NT2/D1 (cell line): ENCODE measurements around the gene TSPEAR.
"Not testable (repeated sequence)": the region's sequence is repeated elsewhere in the genome, so short reads cannot be mapped to it uniquely, and the experiment has no call there.

Experiments used
- DNase-seq: peaks from one replicate; pipeline ENCODE4 v3.0.0-alpha.2; 2011; ENCODE audit warnings: low read depth, low spot score
- H3K27me3 ChIP-seq: 2 replicates; pipeline ENCODE4 v1.6.0; 2011; ENCODE audit warnings: mild to moderate bottlenecking; ENCODE audit not compliant: insufficient read length, insufficient read depth
- H3K36me3 ChIP-seq: 2 replicates; pipeline ENCODE4 v1.6.1; 2011; ENCODE audit warnings: mild to moderate bottlenecking, low read length, mixed read lengths; ENCODE audit not compliant: insufficient read depth, insufficient read length
- H3K4me1 ChIP-seq: 2 replicates; pipeline ENCODE4 v1.5.1; 2011; ENCODE audit not compliant: insufficient read depth, insufficient read length
- H3K4me3 ChIP-seq: 2 replicates; pipeline ENCODE4 v1.5.1; 2011; ENCODE audit warnings: low read depth; ENCODE audit not compliant: insufficient read length
- H3K9ac ChIP-seq: 2 replicates; pipeline ENCODE4 v1.6.0; 2011; ENCODE audit warnings: low read depth; ENCODE audit not compliant: insufficient read length
- H3K9me3 ChIP-seq: 2 replicates; pipeline ENCODE4 v1.5.1; 2011; ENCODE audit warnings: mild to moderate bottlenecking, low read length; ENCODE audit not compliant: insufficient read depth
- SUZ12 ChIP-seq: IDR thresholded peaks from 2 replicates; pipeline ENCODE4 v1.6.1; 2011; ENCODE audit not compliant: insufficient read length, insufficient read depth; ENCODE audit errors: extremely low read depth
- YY1 ChIP-seq: IDR thresholded peaks from 2 replicates; pipeline ENCODE4 v1.6.1; 2011; ENCODE audit not compliant: insufficient read length, insufficient read depth
- ZNF274 ChIP-seq: IDR thresholded peaks from 2 replicates; pipeline ENCODE4 v1.6.1; 2011; ENCODE audit warnings: mild to moderate bottlenecking, low read depth, low read length

Gene TSPEAR

GRCh38 chr21:44695641-44696040 lies 15.7 kb downstream of the TSPEAR start:
- DNase-seq: no peak
- no peaks in the 10 kb centered on the region for H3K36me3 ChIP-seq
- H3K4me1 ChIP-seq: peaks cover 31% of the 10 kb centered on the region
- no peak overlapping the region for H3K9ac ChIP-seq
- H3K9me3 ChIP-seq: peaks cover 13% of the 10 kb centered on the region
- TF ChIP-seq SUZ12: no peak
- H3K4me3 ChIP-seq: no peak overlapping the region
- no peaks in the 10 kb centered on the region for H3K27me3 ChIP-seq

- no peak for DNase-seq
- Histone ChIP-seq H3K4me3 (no peak overlapping the region), H3K9ac (no peak overlapping the region), H3K27me3 (no peaks in the 10 kb centered on the region), H3K4me1 (peaks cover 28% of the 10 kb centered on the region), H3K9me3 (peaks cover 13% of the 10 kb centered on the region), H3K36me3 (no peaks in the 10 kb centered on the region)
- no peak for TF ChIP-seq ZNF274
- no peak for TF ChIP-seq YY1
- no peak for TF ChIP-seq SUZ12
Observed at GRCh38 chr21:44695184-44695583, 16.2 kb downstream of the TSPEAR start.

- Histone ChIP-seq H3K36me3 (no peaks in the 10 kb centered on the region), H3K27me3 (no peaks in the 10 kb centered on the region), H3K4me3 (no peak overlapping the region), H3K4me1 (peaks cover 26% of the 10 kb centered on the region), H3K9ac (no peak overlapping the region), H3K9me3 (peaks cover 13% of the 10 kb centered on the region)
- no peak for TF ChIP-seq ZNF274
- TF ChIP-seq SUZ12: no peak
- TF ChIP-seq YY1: no peak
- no peak for DNase-seq
Observed at GRCh38 chr21:44694776-44695175, 16.6 kb downstream of the TSPEAR start.

- Histone ChIP-seq H3K9ac (no peak overlapping the region), H3K4me3 (no peak overlapping the region), H3K36me3 (no peaks in the 10 kb centered on the region), H3K27me3 (no peaks in the 10 kb centered on the region), H3K9me3 (peaks cover 13% of the 10 kb centered on the region), H3K4me1 (peaks cover 13% of the 10 kb centered on the region)
- DNase-seq: no peak
- TF ChIP-seq ZNF274 (no peak), YY1 (no peak), SUZ12 (no peak)
Observed at GRCh38 chr21:44692798-44693512, 18.4 kb downstream of the TSPEAR start.

- no peaks in the 10 kb centered on the region for H3K27me3 ChIP-seq
- TF ChIP-seq YY1 (no peak), SUZ12 (no peak), ZNF274 (no peak)
- peaks cover 15% of the 10 kb centered on the region for H3K4me1 ChIP-seq
- DNase-seq: no peak
- no peak overlapping the region for H3K4me3 ChIP-seq
- H3K36me3 ChIP-seq: no peaks in the 10 kb centered on the region
- no peak overlapping the region for H3K9ac ChIP-seq
- peaks cover 13% of the 10 kb centered on the region for H3K9me3 ChIP-seq
Observed at GRCh38 chr21:44691686-44692085, 19.7 kb downstream of the TSPEAR start.

GRCh38 chr21:44689740-44690139 lies 21.6 kb downstream of the TSPEAR start:
- H3K36me3 ChIP-seq, H3K4me3 ChIP-seq, DNase-seq, H3K9ac ChIP-seq, H3K27me3 ChIP-seq: not testable (repeated sequence)
- peaks cover 11% of the 10 kb centered on the region for H3K4me1 ChIP-seq
- peaks cover 13% of the 10 kb centered on the region for H3K9me3 ChIP-seq

GRCh38 chr21:44687671-44688070 lies 23.7 kb downstream of the TSPEAR start:
- H3K36me3 ChIP-seq: no peaks in the 10 kb centered on the region
- peaks cover 2% of the 10 kb centered on the region; the same call in 1 of the 2 replicates for H3K9me3 ChIP-seq
- H3K4me1 ChIP-seq: peaks cover 11% of the 10 kb centered on the region
- no peak overlapping the region for H3K9ac ChIP-seq
- no peak overlapping the region for H3K4me3 ChIP-seq
- peaks cover 17% of the 10 kb centered on the region for H3K27me3 ChIP-seq
- DNase-seq: no peak
- TF ChIP-seq SUZ12: no peak
- no peak for TF ChIP-seq ZNF274
- TF ChIP-seq YY1: no peak
